ENCODE measurements around the gene PI4KB.

The PI4KB gene

DNA sequence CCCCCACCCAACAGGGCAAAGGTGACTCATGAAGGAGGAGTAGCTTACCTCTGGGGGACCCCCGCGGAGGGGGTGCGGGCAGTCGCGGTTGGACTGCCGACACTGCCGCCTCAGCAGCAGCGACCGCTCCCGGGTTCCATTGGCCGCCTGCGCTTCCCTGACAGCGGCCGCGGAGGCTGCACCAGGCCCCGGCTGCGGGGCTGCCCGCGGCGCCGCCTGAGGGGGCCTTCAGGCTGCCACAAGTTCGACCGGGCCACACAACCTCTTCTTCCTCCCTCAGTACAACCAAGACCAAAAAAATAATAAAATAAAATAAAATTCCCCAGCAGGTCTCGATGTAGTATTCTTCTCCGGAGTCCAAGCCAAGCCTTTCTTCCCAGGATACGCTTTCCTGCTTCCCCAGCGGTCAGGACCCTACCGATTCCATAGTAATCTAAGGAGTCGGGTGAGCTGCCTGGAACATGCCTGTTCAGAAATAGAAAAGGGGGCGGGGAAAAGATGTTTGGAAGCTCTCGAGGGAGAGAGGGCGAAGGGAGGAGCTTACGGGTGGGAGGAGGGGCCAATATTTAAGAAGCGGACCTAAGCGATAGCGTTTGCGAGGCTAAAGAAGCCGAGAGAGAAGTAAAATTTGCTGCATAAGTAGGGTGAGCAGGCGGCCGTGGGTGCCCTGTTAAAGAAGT is at the start of gene PI4KB:
PI4KB (minus strand) TSS at position 194 of the 680 bp plus-strand sequence. CDS start 10,935 bp downstream, outside the sequence.
- peak within 1 kb of the TSS; percentile 93 for H3K27ac ChIP-seq
- H3K36me3 ChIP-seq: peaks cover 20% of the 10 kb centered on the region
- no peaks in the 10 kb centered on the region for H3K9me3 ChIP-seq
- H3K4me3 ChIP-seq (ENCODE audit: low read depth in 1 of 2, low read length in 1 of 2): peak within 1 kb of the TSS; percentile 90 to 91
- H3K4me1 ChIP-seq (ENCODE audit: control insufficient read depth in 1 of 2, insufficient read depth in 1 of 2, low read depth in 1 of 2, low read length in 1 of 2): peaks cover 33 to 36% of the 10 kb centered on the region in 2 experiments
- TF ChIP-seq, protein P1, sequence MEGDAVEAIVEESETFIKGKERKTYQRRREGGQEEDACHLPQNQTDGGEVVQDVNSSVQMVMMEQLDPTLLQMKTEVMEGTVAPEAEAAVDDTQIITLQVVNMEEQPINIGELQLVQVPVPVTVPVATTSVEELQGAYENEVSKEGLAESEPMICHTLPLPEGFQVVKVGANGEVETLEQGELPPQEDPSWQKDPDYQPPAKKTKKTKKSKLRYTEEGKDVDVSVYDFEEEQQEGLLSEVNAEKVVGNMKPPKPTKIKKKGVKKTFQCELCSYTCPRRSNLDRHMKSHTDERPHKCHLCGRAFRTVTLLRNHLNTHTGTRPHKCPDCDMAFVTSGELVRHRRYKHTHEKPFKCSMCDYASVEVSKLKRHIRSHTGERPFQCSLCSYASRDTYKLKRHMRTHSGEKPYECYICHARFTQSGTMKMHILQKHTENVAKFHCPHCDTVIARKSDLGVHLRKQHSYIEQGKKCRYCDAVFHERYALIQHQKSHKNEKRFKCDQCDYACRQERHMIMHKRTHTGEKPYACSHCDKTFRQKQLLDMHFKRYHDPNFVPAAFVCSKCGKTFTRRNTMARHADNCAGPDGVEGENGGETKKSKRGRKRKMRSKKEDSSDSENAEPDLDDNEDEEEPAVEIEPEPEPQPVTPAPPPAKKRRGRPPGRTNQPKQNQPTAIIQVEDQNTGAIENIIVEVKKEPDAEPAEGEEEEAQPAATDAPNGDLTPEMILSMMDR (IDR thresholded peaks at IDR 0.05): no peak
- H3K27me3 ChIP-seq: no peaks in the 10 kb centered on the region

DNA sequence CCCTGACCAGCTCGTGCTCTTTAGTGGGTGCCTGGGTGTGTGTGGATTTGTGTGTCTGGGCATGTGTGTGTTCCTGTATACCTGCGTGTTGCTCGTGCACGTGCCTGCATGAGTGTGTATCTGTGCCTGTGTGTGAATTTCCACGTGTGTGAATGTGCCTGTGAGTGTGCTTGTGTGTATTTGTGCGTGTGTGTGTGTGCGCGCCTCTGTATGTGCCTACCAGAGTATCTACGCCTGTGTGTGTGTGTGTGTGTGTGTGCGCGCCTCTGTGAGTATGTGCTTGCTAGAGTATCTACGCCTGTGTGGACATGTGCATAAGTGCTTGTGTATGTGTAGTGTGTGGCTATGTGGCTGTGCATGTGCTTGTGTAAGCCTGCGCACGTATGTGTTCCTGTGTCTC is 46.0 kb upstream of the PI4KB start:
- Histone ChIP-seq H3K36me3 (no peaks in the 10 kb centered on the region), H3K27me3 (no peaks in the 10 kb centered on the region), H3K4me1 (ENCODE audit: control insufficient read depth in 1 of 2, insufficient read depth in 1 of 2, low read depth in 1 of 2, low read length in 1 of 2) (no peaks in the 10 kb centered on the region), H3K4me3 (ENCODE audit: low read depth in 1 of 2, low read length in 1 of 2) (no peak overlapping the region), H3K27ac (no peak overlapping the region), H3K9me3 (no peaks in the 10 kb centered on the region)
- TF ChIP-seq, protein P1 (IDR thresholded peaks at IDR 0.05): no peak

DNA sequence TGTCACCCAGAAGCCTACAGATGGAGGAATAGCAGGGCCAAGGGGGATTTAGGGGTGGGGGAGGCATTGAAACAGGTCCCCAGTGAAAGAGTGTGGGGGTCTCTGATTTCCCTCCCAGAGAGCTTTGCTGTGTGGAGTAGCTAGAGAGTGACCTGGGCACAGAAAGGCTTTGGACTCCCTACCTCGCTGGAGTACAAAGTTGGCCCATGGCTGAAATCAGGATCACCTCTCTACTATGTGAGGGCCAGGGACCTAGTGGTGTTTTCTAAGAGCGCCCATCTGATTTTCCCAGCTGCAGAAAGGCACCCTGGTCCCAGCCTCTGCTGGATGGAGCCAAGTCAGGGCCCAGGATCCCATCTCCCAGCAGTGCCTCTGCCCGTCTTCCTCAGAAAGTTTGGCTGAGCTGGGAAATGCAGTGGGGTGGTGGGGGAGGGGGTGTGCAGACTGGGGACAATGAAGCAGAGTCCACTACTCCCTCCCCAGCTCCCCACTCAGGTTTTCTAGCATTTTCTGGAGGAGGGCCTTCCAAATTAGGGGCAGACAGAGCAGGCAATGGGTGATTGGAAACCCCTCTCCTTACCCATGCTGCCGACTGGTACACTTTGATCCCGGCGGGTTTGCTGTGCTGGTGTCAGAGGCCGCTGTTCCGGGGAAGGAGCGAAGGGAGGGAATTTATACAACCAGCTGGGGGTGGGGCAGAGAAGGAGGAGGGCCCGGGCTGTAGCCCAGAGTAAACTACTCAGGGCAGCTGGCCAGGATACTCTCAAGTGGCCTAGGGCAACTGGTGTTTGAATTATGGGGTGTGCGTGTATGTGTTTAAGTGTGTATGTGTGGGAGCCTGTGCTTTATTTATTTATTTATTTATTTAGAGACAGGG is 45.1 kb upstream of the PI4KB start, which contains the start of gene SELENBP1:
SELENBP1 (minus strand) TSS at position 648 of the 877 bp plus-strand sequence; CDS start at position 584, 64 bp downstream.
- Histone ChIP-seq H3K4me1 (ENCODE audit: control insufficient read depth in 1 of 2, insufficient read depth in 1 of 2, low read depth in 1 of 2, low read length in 1 of 2) (no peaks in the 10 kb centered on the region), H3K9me3 (no peaks in the 10 kb centered on the region), H3K36me3 (no peaks in the 10 kb centered on the region), H3K4me3 (ENCODE audit: low read depth in 1 of 2, low read length in 1 of 2) (no peak within 1 kb of the TSS), H3K27ac (no peak within 1 kb of the TSS), H3K27me3 (no peaks in the 10 kb centered on the region)
- TF ChIP-seq, protein P1 (IDR thresholded peaks at IDR 0.05): no peak

DNA sequence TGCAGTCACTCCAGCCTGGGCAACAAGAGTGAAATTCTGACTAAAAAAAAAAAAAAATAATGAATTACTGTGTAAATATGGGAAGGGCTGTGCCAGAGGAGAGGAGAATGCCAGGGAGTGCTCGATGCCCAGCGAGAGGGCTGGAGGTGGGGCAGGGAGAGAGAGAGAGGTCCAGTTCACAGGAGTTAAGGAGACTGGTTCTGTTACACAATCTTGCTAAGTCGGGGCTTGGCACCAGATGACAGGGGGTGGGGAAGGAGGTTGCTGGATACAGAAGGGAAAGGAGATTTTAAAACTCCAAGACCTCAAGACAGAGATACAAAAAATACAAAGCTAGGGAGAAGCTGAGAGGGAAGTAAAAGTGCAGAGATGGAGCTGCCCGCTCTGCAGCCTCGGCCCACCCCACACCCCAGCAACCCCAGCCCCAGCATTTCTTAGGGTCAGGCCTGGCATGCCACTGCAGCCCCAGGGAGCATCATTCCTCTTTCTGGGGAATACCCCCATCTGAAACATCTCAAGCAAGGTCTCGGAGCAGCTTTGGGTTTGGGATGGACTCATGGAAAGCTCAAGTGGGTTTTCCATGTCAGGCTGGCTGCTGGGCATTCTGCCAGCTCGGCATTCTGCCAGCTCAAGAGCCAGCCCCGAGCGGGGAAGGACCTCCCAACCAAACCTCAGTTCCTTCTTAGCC is 44.3 kb upstream of the PI4KB start:
- H3K27ac ChIP-seq: no peak overlapping the region
- no peaks in the 10 kb centered on the region for H3K27me3 ChIP-seq
- no peaks in the 10 kb centered on the region for H3K36me3 ChIP-seq
- no peak overlapping the region for H3K4me3 ChIP-seq (ENCODE audit: low read depth in 1 of 2, low read length in 1 of 2)
- no peaks in the 10 kb centered on the region for H3K9me3 ChIP-seq
- no peaks in the 10 kb centered on the region for H3K4me1 ChIP-seq (ENCODE audit: control insufficient read depth in 1 of 2, insufficient read depth in 1 of 2, low read depth in 1 of 2, low read length in 1 of 2)
- TF ChIP-seq, protein P1 (IDR thresholded peaks at IDR 0.05): no peak

DNA sequence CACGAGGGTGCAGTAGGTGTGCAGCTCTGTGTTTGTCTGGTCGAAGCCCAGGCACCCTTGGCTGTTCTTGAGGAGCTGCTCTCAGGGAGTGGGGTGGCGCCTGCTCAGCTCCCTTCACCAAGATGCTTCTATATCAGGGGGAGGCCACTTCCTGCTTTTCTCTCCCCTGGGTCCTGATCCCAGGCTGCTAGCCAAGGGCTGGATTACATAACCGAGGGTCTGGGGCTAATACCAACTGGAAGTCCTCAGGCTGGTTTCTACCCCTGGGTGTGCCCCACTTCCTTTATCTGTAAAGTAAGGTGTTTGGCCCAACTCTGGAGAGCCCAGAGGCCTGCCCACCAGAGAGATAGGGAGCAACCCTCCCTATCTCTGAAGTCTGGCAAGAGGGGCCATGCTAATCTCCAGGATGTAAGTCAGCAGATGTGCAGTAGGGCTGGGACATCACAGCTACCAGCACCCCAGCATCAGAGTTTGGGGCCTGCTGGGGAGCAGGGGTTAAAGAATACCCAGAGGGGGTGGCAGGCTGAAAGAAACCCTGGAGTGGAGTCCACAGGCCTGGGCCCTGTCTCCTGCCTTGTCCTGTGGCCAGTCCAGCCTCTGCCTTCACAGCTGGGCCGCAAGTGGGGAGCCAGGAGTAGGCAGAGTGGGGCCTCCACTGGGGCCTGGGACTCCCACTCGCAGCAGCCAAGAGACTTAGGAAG is 43.1 kb upstream of the PI4KB start:
- Histone ChIP-seq H3K4me3 (ENCODE audit: low read depth in 1 of 2, low read length in 1 of 2) (no peak overlapping the region), H3K36me3 (no peaks in the 10 kb centered on the region), H3K27ac (no peak overlapping the region), H3K4me1 (ENCODE audit: control insufficient read depth in 1 of 2, insufficient read depth in 1 of 2, low read depth in 1 of 2, low read length in 1 of 2) (no peaks in the 10 kb centered on the region), H3K27me3 (no peaks in the 10 kb centered on the region), H3K9me3 (no peaks in the 10 kb centered on the region)
- TF ChIP-seq, protein P1 (IDR thresholded peaks at IDR 0.05): no peak
